ENCODE results near the gene RPS24.
"Not testable (repeated sequence)": the region's sequence is repeated elsewhere in the genome, so short reads cannot be mapped to it uniquely, and the experiment has no call there.

The RPS24 gene

DNA sequence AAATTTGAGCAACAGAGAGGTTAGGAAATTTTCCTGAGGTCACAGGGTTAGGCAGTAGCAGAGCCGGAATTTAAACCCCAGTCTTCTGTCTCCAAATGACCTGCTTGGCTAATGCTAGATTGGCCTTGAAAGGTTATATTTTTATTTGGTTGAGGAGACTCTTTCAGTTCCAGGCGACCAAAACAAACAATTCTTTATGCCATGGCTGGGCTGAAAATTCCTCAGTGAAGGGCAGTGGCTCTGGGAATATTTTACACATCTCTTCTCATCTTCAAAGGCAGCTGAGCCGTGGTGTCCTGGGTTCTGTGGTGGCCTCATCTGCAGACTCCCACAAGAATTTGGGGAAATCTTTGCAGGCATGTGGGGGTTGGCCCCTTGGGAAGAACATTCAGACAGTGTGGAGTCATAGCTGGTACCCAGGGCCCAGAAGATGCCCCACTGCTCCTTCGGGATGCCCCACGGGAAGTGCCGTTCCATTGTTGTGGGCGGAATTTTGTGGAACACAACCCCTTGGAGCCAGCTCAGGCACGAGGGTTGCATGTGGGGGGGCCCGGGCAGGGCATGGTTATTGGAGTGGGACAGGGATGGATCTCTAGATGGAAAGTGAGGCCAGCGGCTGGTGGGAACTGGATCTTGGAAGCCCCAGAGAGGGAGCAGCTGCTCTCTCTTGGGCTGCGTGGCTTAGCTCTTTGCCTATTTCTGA, 33.2 kb downstream of the RPS24 start:
- no peak overlapping the region for H3K27ac ChIP-seq
- TF ChIP-seq CTCF (IDR thresholded peaks at IDR 0.05) = no peak
- no peak for TF ChIP-seq ZFX (IDR thresholded peaks at IDR 0.05; ENCODE audit: borderline replicate concordance)

DNA sequence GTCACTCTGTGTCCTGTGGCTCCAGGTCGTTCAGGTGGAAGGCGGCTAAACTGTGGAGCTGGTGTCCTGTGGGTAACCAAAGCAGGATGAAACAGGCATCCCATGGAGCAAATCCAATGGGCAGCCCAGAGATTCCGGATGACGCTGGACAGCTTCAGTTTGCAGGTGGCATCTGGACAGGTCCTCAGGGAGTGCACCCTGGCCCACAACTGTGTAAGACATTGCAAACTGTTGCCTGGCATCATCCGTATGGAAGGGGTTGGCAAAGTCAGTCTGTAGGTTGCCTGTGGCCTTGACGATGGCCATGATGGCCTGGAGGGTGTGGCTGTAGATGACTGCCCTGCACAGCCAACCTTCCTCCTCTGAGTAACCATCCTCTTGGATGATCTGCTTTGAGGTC, 35.5 kb downstream of the RPS24 start:
- H3K27ac ChIP-seq = no peak overlapping the region
- no peak for TF ChIP-seq ZFX (IDR thresholded peaks at IDR 0.05; ENCODE audit: borderline replicate concordance)
- no peak for TF ChIP-seq CTCF (IDR thresholded peaks at IDR 0.05)

- H3K27ac ChIP-seq = not testable (repeated sequence)
Observed at GRCh38 chr10:78070064-78070463, 36.4 kb downstream of the RPS24 start.

DNA sequence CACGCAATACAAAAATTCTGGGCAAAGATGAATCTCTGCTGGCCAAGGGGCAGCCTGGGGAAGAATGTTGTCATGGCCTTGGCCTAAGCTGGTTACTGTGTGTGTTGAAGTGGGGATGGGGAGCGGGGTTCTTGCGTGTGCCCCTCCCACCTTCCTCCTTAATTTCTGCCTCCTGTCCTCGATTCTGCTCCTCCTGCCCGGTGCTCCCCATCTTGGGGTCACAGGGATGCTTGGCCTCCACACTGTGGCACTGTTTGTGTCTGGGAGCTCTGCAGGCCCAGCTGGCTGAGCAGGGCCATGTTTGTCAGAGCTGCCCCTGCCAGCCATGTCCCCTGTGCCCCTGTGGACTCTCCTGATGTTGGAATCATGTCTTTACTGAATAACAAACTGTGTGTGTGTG, 37.1 kb downstream of the RPS24 start:
- no peak overlapping the region for H3K27ac ChIP-seq
- TF ChIP-seq ZFX (IDR thresholded peaks at IDR 0.05; ENCODE audit: borderline replicate concordance) (no peak), CTCF (IDR thresholded peaks at IDR 0.05) (no peak)

DNA sequence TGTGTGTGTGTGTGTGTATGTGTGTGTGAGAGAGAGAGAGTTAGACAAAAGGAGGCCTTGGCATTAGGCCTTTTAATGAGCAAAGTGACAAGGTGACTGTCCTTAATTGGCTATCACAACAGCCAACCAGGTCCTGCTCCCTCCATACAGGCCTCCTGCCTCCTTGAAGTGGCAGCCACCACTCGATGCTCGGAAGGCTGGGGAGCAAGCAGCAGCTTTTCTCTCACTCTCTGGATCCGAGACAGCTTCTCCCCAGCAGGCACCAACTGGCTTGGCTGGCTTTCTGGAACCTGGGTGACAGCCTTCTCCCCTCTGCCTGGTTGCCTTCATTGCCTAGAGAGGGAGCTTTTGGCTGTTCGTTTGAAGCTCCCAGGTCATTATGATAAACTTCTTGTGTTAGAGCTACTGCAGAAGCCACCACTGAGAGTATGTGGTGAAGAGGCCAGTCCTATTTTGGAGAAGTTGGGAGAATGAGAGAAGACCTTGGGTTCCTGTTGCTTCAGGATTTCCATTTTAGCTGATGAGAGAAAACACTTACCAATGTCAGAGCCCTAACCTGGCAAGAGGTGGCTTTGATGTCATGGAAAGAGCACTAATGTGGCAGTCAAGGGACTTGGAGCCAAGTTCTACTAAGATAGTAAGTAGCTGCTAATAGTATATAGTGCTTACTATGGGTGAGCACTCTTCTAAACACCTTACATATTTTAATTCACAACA, 37.6 kb downstream of the RPS24 start:
- TF ChIP-seq CTCF (IDR thresholded peaks at IDR 0.05) (no peak), ZFX (IDR thresholded peaks at IDR 0.05; ENCODE audit: borderline replicate concordance) (no peak)
- H3K27ac ChIP-seq = no peak overlapping the region

GRCh38 chr10:78071857-78072179, 38.2 kb downstream of the RPS24 start:
- no peak overlapping the region for H3K27ac ChIP-seq
- TF ChIP-seq CTCF (IDR thresholded peaks at IDR 0.05) (no peak), ZFX (IDR thresholded peaks at IDR 0.05; ENCODE audit: borderline replicate concordance) (no peak)

- H3K27ac ChIP-seq = no peak overlapping the region
- TF ChIP-seq ZFX (IDR thresholded peaks at IDR 0.05; ENCODE audit: borderline replicate concordance) = no peak
- no peak for TF ChIP-seq CTCF (IDR thresholded peaks at IDR 0.05)
Observed at GRCh38 chr10:78072504-78072903, 38.8 kb downstream of the RPS24 start.

DNA sequence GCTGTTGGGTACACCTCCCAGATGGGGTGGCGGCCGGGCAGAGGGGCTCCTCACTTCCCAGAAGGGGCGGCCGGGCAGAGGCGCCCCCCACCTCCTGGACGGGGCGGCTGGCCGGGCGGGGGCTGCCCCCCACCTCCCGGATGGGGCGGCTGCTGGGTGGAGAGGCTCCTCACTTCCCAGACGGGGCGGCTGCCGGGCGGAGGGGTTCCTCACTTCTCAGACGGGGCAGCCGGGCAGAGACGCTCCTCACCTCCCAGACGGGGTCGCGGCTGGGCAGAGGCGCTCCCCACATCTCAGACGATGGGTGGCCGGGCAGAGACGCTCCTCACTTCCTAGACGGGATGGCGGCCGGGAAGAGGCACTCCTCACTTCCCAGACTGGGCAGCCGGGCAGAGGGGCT, 42.1 kb downstream of the RPS24 start:
- H3K27ac ChIP-seq = not testable (repeated sequence)

Data from 22Rv1 (cell line).